Smooth muscle cell (in vitro differentiated cells): ENCODE data around the gene MRPL37. TPM values are rescaled to one million over a fixed set of nuclear protein-coding genes. Genes with fewer than 3 reads are reported as not detected.
"Not testable (repeated sequence)": the region's sequence is repeated elsewhere in the genome, so short reads cannot be mapped to it uniquely, and the experiment has no call there.

ENCODE experiments used
- DNase-seq: peaks from one replicate; lab custom pipeline; 2025; ENCODE audit not compliant: unreplicated experiment; lab: John Stamatoyannopoulos, UW
- H2AFZ ChIP-seq: fragments of 200-600 bp; sonication (generic); 2 replicates; pipeline ENCODE4 v1.6.0; 2016; ENCODE audit warnings: antibody characterized with exemption, low read depth, mild to moderate bottlenecking
- H3F3A ChIP-seq: fragments of 200-600 bp; sonication (generic); 2 replicates; pipeline ENCODE4 v1.6.0; 2017; ENCODE audit warnings: antibody characterized with exemption, low read depth
- H3K27ac ChIP-seq: fragments of 200-600 bp; sonication (generic); 2 replicates; pipeline ENCODE4 v1.5.1; 2016; ENCODE audit warnings: low read depth, mild to moderate bottlenecking
- H3K27me3 ChIP-seq: fragments of 200-600 bp; sonication (generic); 2 replicates; pipeline ENCODE4 v1.6.1; 2016; ENCODE audit warnings: low read depth, mild to moderate bottlenecking
- H3K36me3 ChIP-seq: fragments of 200-600 bp; sonication (generic); 2 replicates; pipeline ENCODE4 v1.5.1; 2016; ENCODE audit warnings: low read depth
- H3K4me1 ChIP-seq: fragments of 200-600 bp; sonication (generic); 2 replicates; pipeline ENCODE4 v1.5.1; 2016; ENCODE audit warnings: low read depth
- H3K4me2 ChIP-seq: fragments of 200-600 bp; sonication (generic); 2 replicates; pipeline ENCODE4 v1.6.0; 2016; ENCODE audit warnings: mild to moderate bottlenecking
- H3K4me3 ChIP-seq: fragments of 200-600 bp; sonication (generic); 2 replicates; pipeline ENCODE4 v1.5.1; 2016; ENCODE audit warnings: mild to moderate bottlenecking
- H3K79me2 ChIP-seq: fragments of 200-600 bp; sonication (generic); 2 replicates; pipeline ENCODE4 v1.6.0; 2016; ENCODE audit warnings: low read depth, mild to moderate bottlenecking
- H3K9ac ChIP-seq: fragments of 200-600 bp; sonication (generic); 2 replicates; pipeline ENCODE4 v1.6.0; 2016; ENCODE audit warnings: low read depth
- H3K9me3 ChIP-seq: fragments of 200-600 bp; sonication (generic); replicated peaks from 2 replicates; pipeline ENCODE4 v1.5.1; 2016; ENCODE audit warnings: low read depth
- H4K20me1 ChIP-seq: fragments of 200-600 bp; sonication (generic); 2 replicates; pipeline ENCODE4 v1.6.0; 2016; ENCODE audit warnings: low read depth
- WGBS: methylation state at CpG from one replicate; pipeline ENCODE4 v1.1.7; 2016; ENCODE audit warnings: low lambda C conversion rate; 5-methylcytosine and 5-hydroxymethylcytosine counted together
- polyA plus RNA-seq: library from polyadenylated mRNA; unstranded; fragments of >200 nt; fragmentation: Nextera tagmentation; extraction: Ambion mirVana; gene quantifications from 2 replicates; pipeline ENCODE4 v1.2.1, GENCODE V29; 2016
- total RNA-seq: library from RNA; depleted of rRNA; stranded (reverse); fragments of >200 nt; gene quantifications from 2 replicates; pipeline ENCODE4 v1.2.3, GENCODE V29; 2014
- TF ChIP-seq, protein P1 (sequence below): fragments of 200-600 bp; sonication (generic); IDR thresholded peaks from 2 replicates; pipeline ENCODE4 v1.5.1; 2017; ENCODE audit warnings: borderline replicate concordance, mild to moderate bottlenecking, antibody characterized with exemption; ENCODE audit not compliant: insufficient read depth, poor library complexity, severe bottlenecking

The MRPL37 gene
- total and polyA plus RNA-seq, 2 experiments from 2014 or later, result 85.5 to 96.4 TPM

DNA sequence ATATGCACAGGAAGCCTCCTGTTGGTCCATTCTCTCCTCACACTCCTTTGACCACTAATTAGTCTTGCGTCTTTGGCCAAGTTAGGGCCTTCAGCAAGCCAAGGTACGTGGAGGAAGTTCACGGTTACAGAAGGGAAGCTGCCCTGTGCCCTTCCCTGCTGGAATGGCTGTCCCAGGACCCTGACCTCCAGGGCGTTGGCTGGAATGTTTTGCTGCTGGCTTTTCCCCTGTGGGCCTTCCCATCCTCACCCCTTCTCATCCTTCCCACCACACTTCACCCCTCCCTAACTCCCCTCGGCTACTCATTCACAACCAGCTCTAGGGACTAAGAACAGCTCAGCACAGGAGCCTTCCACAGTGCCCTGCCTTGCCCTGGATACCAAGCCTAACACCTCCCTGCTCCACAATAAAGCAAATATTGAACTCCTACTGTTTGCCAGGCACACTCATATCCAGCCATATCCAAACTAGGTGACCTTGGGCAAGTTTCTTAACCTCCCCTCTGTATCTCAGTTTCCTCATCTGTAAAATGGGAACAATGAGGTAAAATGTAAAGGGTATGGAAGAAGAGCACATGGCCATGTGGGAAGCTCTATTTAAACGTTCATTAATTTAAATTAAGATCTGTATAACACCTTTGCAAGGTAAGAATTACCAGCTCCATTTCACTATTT lies 38.3 kb upstream of the MRPL37 start:
- Histone ChIP-seq H3K9ac (no peak overlapping the region), H3K4me1 (no peaks in the 10 kb centered on the region), H3K79me2 (no peaks in the 10 kb centered on the region), H2AFZ (no peak overlapping the region), H3K36me3 (no peaks in the 10 kb centered on the region), H3K27ac (no peak overlapping the region), H3F3A (no peaks in the 10 kb centered on the region), H4K20me1 (no peaks in the 10 kb centered on the region), H3K4me3 (no peak overlapping the region), H3K27me3 (no peaks in the 10 kb centered on the region), H3K9me3 (no peaks in the 10 kb centered on the region), H3K4me2 (no peak overlapping the region)
- WGBS, result 96% methylated on average over 6 of the region's 6 CpGs
- DNase-seq, result no peak
- TF ChIP-seq, protein P1, sequence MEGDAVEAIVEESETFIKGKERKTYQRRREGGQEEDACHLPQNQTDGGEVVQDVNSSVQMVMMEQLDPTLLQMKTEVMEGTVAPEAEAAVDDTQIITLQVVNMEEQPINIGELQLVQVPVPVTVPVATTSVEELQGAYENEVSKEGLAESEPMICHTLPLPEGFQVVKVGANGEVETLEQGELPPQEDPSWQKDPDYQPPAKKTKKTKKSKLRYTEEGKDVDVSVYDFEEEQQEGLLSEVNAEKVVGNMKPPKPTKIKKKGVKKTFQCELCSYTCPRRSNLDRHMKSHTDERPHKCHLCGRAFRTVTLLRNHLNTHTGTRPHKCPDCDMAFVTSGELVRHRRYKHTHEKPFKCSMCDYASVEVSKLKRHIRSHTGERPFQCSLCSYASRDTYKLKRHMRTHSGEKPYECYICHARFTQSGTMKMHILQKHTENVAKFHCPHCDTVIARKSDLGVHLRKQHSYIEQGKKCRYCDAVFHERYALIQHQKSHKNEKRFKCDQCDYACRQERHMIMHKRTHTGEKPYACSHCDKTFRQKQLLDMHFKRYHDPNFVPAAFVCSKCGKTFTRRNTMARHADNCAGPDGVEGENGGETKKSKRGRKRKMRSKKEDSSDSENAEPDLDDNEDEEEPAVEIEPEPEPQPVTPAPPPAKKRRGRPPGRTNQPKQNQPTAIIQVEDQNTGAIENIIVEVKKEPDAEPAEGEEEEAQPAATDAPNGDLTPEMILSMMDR, result no peak

DNA sequence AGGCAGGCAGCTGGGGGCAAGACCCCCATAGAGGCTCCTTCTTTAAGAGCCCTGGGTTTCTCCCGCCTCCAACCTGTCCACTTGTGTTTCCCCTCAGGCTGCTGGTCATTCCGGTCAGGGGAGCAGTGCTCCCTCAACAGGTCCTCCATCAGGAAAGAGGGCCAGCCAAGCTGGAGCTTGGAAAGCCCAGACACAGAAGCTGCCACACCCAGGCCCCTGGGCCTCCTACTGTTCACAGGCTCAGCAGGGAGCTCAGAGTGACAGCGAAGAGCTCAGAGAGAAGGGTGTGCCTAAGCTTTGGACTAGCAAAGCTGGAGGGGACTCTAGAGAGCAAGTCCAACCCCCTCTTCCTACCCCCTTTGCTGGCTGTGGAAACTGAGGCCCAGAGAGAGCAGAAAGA lies 36.9 kb upstream of the MRPL37 start:
- Histone ChIP-seq H2AFZ (no peak overlapping the region), H3K9me3 (no peaks in the 10 kb centered on the region), H3K27ac (no peak overlapping the region), H3K4me1 (no peaks in the 10 kb centered on the region), H3K4me2 (no peak overlapping the region), H3K27me3 (no peaks in the 10 kb centered on the region), H3F3A (no peaks in the 10 kb centered on the region), H3K4me3 (no peak overlapping the region), H3K9ac (no peak overlapping the region), H3K36me3 (no peaks in the 10 kb centered on the region), H3K79me2 (no peaks in the 10 kb centered on the region), H4K20me1 (no peaks in the 10 kb centered on the region)
- WGBS, result 88% methylated on average over 3 of the region's 3 CpGs
- no peak for DNase-seq
- TF ChIP-seq, protein P1, result no peak

DNA sequence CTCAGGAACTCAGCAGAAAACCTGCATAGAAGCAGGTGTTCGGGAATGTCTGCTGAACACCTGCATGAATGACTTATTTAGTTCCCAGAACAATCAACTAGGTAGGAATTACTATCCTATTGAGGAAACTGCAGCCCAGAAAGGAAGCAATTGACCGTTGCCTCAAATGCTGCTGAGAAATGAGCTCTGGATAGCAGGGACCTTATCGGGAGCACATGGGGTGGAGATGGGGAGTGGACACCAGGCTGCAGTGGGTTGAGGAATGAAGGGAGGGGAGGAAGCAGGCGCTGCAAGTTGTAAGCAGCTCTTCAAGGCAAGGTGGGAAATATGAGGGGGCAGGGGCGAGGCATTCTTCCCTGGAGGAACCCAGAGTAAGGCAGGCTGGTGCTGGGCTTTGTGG lies 36.4 kb upstream of the MRPL37 start:
- no peaks in the 10 kb centered on the region for H3K27me3 ChIP-seq
- 95% methylated on average over 5 of the region's 5 CpGs for WGBS
- H3K4me2 ChIP-seq, result no peak overlapping the region
- H3K79me2 ChIP-seq, result no peaks in the 10 kb centered on the region
- H3K4me3 ChIP-seq, result no peak overlapping the region
- H3K9me3 ChIP-seq, result no peaks in the 10 kb centered on the region
- H3K9ac ChIP-seq, result no peak overlapping the region
- no peaks in the 10 kb centered on the region for H3K36me3 ChIP-seq
- no peaks in the 10 kb centered on the region for H3F3A ChIP-seq
- no peak for DNase-seq
- no peaks in the 10 kb centered on the region for H4K20me1 ChIP-seq
- no peak overlapping the region for H2AFZ ChIP-seq
- no peaks in the 10 kb centered on the region for H3K4me1 ChIP-seq
- no peak overlapping the region for H3K27ac ChIP-seq
- TF ChIP-seq, protein P1, result no peak

DNA sequence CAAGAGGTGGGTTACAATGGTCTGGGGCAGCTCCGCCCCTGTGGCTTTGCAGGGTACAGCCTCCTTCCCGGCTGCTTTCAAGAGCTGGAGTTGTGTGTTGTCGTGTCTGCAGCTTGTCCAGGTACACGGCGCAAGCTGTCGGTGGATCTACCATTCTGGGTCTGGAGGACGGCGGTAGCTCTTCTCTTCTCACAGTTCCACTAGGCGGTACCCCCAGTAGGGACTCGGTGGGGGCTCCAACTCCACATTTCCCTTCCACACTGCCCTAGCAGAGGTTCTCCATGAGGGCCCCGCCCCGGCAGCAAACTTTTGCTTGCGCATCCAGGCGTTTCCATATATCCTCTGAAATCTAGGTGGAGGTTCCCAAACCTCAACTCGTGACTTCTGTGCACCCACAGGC lies 34.8 kb upstream of the MRPL37 start:
- TF ChIP-seq, protein P1, result no peak
- Histone ChIP-seq H2AFZ (no peak overlapping the region), H3K27me3 (no peaks in the 10 kb centered on the region), H3K9me3 (no peaks in the 10 kb centered on the region), H4K20me1 (no peaks in the 10 kb centered on the region), H3K4me2 (no peak overlapping the region), H3K36me3 (no peaks in the 10 kb centered on the region), H3K27ac (no peak overlapping the region), H3F3A (no peaks in the 10 kb centered on the region), H3K4me1 (no peaks in the 10 kb centered on the region), H3K4me3 (no peak overlapping the region), H3K79me2 (no peaks in the 10 kb centered on the region), H3K9ac (no peak overlapping the region)
- WGBS, result 96% methylated on average over 15 of the region's 15 CpGs
- DNase-seq, result no peak

DNA sequence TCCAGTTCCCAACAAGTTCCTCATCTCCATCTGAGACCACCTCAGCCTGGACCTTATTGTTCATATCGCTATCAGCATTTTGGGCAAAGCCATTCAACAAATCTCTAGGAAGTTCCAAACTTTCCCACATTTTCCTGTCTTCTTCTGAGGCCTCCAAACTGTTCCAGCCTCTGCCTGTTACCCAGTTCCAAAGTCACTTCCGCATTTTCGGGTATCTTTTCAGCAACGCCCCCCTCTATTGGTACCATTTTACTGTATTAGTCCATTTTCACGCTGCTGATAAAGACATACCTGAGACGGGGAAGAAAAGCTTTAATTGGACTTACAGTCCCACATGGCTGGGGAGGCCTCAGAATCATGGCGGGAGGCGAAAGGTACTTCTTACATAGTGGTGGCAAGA lies 33.6 kb upstream of the MRPL37 start:
- H3K9ac ChIP-seq, H3K4me2 ChIP-seq, H3K79me2 ChIP-seq, H3K9me3 ChIP-seq, H4K20me1 ChIP-seq, H3K4me1 ChIP-seq, DNase-seq, H3K27me3 ChIP-seq, H3K36me3 ChIP-seq, H3F3A ChIP-seq, H3K27ac ChIP-seq, H2AFZ ChIP-seq, H3K4me3 ChIP-seq: not testable (repeated sequence)
- WGBS, result 93% methylated on average over 8 of the region's 8 CpGs
